HG03432 (cell line): ENCODE measurements around the gene KIF13A.
"Not testable (repeated sequence)": the region's sequence is repeated elsewhere in the genome, so short reads cannot be mapped to it uniquely, and the experiment has no call there.

Experiments
- ATAC-seq: cut with Tn5 transposase; IDR thresholded peaks from one replicate; pipeline ENCODE4 v1.9.1; 2021; ENCODE audit warnings: mild to moderate bottlenecking, moderate library complexity; ENCODE audit not compliant: unreplicated experiment

Gene KIF13A

GRCh38 chr6:17735311-17735710 lies 252.1 kb downstream of the KIF13A start:
- not testable (repeated sequence) for ATAC-seq

GRCh38 chr6:17730078-17730704 lies 257.2 kb downstream of the KIF13A start:
- ATAC-seq, result no peak

- no peak for ATAC-seq
Observed at GRCh38 chr6:17729223-17730077, 258.0 kb downstream of the KIF13A start.

GRCh38 chr6:17728551-17729222 lies 258.7 kb downstream of the KIF13A start:
- no peak for ATAC-seq

- ATAC-seq, result no peak
Observed at GRCh38 chr6:17725083-17725482, 262.4 kb downstream of the KIF13A start.

GRCh38 chr6:17724341-17724740 lies 263.1 kb downstream of the KIF13A start:
- no peak for ATAC-seq

- ATAC-seq, result no peak
Observed at GRCh38 chr6:17721671-17722070, 265.8 kb downstream of the KIF13A start.

GRCh38 chr6:17719323-17720041 lies 268.0 kb downstream of the KIF13A start:
- ATAC-seq, result no peak

GRCh38 chr6:17716221-17716620 lies 271.2 kb downstream of the KIF13A start:
- no peak for ATAC-seq

GRCh38 chr6:17714879-17715851 lies 272.3 kb downstream of the KIF13A start:
- ATAC-seq, result peak; percentile 90

GRCh38 chr6:17714177-17714576 lies 273.3 kb downstream of the KIF13A start:
- no peak for ATAC-seq

GRCh38 chr6:17712576-17712975 lies 274.9 kb downstream of the KIF13A start:
- no peak for ATAC-seq

GRCh38 chr6:17710331-17710730 lies 277.1 kb downstream of the KIF13A start:
- no peak for ATAC-seq

- no peak for ATAC-seq
Observed at GRCh38 chr6:17709476-17709875, 278.0 kb downstream of the KIF13A start.
